Cerebellar cortex (tissue), 1 donor: ENCODE data around the gene GRK6.

ENCODE experiments used
- DNase-seq: peaks from one replicate; pipeline ENCODE4 v3.0.0-alpha.2; 2015; ENCODE audit warnings: low spot score

The GRK6 gene

DNA sequence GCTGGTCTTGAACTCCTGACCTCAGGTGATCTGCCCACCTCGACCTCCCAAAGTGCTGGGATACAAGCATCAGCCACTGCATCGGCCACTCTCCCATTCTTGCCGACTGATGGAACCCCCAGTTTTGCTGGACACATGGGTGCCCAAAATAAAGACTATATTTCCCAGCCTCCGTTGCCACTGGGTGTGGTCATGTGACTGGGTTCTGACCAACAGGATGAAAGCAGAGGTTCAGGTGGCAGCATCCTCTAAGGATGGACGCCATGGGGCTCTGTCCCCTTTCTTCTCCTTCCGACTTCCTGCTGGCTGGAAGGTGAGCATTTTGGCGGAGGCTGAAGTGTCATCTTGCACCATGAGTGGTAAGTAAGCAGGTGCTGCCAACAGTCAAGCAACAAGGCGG is 60.7 kb downstream of the GRK6 start:
- no peak for DNase-seq

DNA sequence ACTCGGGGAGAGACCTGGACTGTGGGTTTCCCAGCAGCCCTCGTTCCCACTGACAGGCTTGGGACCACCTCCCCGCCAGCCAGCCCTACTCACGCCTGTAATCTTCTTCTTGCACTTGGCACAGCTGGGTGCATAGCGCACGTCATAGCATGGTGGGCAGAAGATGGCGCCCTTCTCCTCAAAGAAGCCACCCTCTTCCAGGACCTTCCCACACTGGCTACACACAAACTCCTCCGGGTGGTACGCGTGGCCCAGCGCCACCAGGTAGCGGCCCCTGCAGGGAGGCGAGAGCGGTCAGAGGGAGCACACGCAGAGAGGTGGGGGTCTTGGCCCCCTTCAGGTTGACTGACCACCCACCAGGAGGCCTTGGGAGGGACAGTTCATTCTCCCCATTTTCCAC is 61.5 kb downstream of the GRK6 start:
- no peak for DNase-seq

DNA sequence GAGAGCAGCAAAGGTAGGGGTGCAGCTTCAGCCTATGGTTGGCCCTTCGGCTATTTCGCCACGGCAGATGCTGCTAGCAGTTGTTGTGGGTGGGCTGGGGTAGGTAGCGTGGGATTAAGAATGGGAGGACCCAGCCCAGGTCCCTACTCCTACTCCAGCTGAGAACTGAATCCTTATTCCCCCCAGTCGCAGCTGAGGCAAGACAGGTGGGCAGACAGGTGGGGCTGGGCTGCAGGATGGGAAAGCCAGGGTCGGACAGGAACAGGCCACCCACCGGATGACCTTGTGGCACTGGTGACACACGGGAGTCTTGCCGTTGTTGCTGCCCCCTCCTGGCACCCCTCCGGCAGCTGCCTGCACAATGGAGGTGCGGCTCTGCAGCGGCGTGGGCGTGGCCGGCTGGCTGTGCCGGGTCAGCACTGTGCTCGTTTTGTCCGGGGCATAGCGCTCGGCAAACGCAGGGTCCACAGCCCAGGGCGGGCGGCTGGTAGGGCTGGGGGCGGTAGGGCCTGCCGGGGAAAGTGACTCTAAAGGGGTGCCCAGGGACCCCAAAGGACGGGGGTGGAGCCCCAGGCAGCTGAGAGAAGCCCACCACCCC is 62.7 kb downstream of the GRK6 start:
- no peak for DNase-seq

DNA sequence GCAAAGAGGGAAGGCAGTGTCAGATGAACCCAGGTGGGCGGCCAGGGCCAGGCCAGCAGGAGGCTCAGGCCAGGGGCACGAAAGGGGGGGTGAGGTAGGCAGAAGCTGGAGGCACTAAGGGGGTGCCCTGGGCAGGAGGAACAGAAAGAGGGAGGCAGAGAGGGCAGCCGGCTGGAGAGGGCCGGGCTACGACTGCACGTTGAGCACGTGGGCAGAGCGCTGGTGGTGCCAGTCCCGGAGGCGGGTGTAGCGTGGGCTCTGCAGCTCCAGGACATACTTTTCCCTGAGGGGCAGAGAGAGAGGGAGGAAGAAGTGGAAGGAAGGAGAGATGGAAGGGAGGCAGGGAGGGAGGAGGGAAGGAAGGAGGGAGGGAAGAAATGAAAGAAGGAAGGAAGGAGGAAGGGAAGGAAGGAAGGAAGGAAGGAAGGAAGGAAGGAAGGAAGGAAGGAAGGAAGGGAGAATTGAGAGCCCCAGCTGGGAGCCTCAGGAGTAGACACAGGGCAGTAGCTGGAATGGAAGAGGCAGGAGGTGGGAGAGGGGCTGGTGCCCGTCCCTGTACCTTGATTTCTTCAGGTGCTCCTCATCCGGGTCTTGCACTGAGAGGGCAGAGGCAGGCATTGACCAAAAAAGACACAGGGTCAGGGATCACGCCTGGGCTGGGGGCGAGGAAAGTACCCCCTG is 64.0 kb downstream of the GRK6 start:
- DNase-seq: peak; percentile 54

DNA sequence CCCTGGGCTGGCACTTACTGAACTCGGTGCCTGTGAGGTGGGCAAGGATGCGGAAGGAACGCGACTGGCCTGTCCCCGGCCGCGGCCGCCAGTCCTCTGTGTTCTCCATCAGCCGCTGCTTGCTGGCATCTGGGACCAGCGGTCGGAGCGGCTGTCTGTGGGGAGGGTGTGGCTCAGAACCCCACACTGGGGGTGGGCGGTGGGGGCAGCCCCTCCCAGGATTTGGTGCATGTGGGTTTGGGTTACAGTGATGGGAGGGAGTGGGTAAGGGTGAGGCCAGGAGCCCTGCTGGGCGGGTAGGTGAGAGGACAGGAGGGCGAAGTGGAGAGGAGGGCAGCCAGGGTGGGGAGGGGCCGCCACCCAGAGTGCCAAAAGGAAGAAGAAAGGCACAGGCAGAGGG is 64.5 kb downstream of the GRK6 start:
- no peak for DNase-seq

DNA sequence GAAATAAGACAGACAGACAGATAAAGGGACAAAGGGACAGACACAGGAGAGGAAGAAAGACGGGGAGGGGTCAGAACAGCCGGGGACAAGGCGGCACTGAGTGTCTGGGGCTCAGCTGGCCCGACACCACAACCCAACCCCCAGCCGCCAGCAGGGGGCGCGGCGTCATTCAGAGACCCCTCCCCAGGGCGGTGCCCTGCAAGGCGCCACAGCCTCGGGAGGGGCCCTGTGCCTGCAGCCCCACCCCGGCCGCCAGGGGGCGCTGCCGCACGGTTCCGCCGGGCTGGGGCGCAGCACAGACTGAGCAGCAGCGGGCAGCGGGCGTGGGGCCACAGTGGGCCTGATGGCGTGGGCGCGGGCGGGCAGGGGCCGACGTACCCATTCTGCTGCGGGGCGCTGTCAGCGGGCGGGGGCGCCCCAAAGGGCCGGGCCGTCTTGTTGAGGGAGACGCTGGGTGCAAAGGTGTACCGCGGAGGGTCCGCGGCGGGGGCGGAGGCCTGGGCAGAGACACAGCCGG is 65.0 kb downstream of the GRK6 start:
- DNase-seq: peak; percentile 43

DNA sequence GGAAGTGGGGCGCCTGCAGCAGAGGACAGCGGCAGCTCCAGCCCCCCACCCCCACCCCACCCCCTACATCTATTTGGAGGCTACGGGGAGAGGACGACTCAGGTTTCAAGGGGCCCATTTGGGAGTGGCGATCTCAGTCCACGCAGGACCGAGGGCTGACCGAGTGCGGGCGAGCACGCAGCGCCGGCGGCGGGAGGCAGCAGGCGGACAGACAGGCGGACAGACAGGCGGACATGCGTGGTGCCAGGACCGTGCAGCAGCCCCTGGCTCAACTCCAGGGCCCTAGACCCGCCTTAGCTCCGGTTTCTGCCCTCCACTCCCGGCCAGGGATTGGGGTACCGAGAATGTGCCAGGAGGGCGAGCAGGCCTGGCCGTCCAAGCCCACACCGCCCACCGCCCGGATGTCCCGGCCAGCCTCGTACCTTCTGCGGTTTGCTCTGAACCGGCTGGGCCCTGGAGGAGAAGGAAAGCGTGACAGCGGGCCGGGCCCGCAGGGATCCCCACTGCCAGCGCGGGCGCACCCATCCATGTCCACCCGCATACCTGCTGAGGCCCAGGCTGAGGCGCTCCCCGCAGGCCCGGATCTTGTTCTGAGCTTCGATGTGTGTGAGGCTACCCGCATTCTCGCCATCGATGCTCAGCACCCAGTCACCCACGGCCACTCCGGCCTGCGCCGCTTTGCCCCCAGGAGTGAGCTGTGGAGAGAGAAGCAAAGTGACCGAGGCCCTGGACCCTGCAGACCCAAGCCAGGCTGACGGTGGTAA is 65.7 kb downstream of the GRK6 start:
- no peak for DNase-seq
